Parathyroid adenoma (tissue), 2 donors: Measurements from ENCODE around the gene BCL2L1.

Experiments
- H2AFZ ChIP-seq: fragments of 300-600 bp; sonication (generic); one replicate; pipeline ENCODE4 v1.7.0; 2017; ENCODE audit warnings: antibody characterized with exemption, mild to moderate bottlenecking
- H3K27ac ChIP-seq: fragments of 300-600 bp; sonication (generic); one replicate; pipeline ENCODE4 v1.7.0; 2017
- H3K27me3 ChIP-seq: fragments of 300-600 bp; sonication (generic); one replicate; pipeline ENCODE4 v1.7.0; 2017; ENCODE audit warnings: low read length; ENCODE audit not compliant: control insufficient read depth, insufficient read depth
- H3K36me3 ChIP-seq: fragments of 300-600 bp; sonication (generic); one replicate; pipeline ENCODE4 v1.7.0; 2017; ENCODE audit warnings: low read length; ENCODE audit not compliant: control insufficient read depth, insufficient read depth
- H3K4me1 ChIP-seq: fragments of 300-600 bp; sonication (generic); one replicate; pipeline ENCODE4 v1.7.0; 2017; ENCODE audit warnings: control low read depth
- H3K4me2 ChIP-seq: fragments of 300-600 bp; sonication (generic); one replicate; pipeline ENCODE4 v1.7.0; 2017; ENCODE audit warnings: low read length
- H3K4me3 ChIP-seq: fragments of 300-600 bp; sonication (generic); one replicate; pipeline ENCODE4 v1.7.0; 2017; ENCODE audit warnings: low read depth, low read length
- H3K79me2 ChIP-seq: fragments of 300-600 bp; sonication (generic); one replicate; pipeline ENCODE4 v1.7.0; 2017; ENCODE audit warnings: control low read depth
- H3K9ac ChIP-seq: fragments of 300-600 bp; sonication (generic); one replicate; pipeline ENCODE4 v1.7.0; 2017; ENCODE audit warnings: mild to moderate bottlenecking
- H3K9me3 ChIP-seq: fragments of 300-600 bp; sonication (generic); one replicate; pipeline ENCODE4 v1.7.0; 2017; ENCODE audit warnings: low read length; ENCODE audit not compliant: control insufficient read depth
- TF ChIP-seq, protein P1 (sequence below): fragments of 300-600 bp; sonication (generic); IDR thresholded peaks from one replicate; pipeline ENCODE4 v1.7.0; 2017; ENCODE audit warnings: antibody characterized with exemption, mild to moderate bottlenecking
- donor health status: primary hyperparathyroidism.

The BCL2L1 gene

DNA sequence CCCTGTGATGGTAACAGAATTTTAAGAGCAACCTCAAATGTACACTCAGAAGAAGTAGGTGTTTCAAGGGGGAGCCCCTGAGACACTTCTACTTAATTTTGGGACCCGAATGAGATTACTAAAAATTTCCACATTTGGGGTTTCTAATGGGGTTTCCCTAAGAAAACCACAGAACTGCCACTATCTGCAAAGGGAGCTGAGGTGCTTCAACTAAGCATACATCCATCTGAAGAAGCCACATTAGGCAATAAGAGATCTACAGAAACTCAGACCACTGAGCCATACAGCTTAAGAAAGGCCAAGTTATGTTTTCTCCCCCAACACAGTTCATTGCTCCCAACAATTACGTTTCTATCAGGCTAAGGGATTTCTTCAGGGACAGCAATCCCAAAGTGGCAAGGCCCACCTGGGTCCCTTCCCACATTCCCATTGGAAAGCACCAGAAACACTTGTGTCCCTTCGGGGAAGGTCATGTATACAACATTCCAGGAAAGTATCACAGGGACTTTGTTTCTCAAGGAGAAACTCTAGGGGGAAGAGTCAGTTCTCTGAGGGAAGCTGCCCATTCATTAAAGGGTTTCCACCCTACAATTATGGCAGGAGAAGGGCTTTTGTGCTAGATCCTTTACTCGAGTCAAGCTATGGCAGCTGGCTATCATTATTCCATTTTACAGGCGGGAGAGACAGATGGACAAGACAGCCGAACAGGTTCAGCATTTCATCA, 5.0 kb downstream of the BCL2L1 start:
- no peak overlapping the region for H2AFZ ChIP-seq
- no peak overlapping the region for H3K4me3 ChIP-seq
- peaks cover 21% of the 10 kb centered on the region for H3K4me1 ChIP-seq
- peaks cover 19% of the 10 kb centered on the region for H3K79me2 ChIP-seq
- H3K4me2 ChIP-seq: no peak overlapping the region
- no peaks in the 10 kb centered on the region for H3K36me3 ChIP-seq
- H3K27ac ChIP-seq: no peak overlapping the region
- H3K9me3 ChIP-seq: no peaks in the 10 kb centered on the region
- no peaks in the 10 kb centered on the region for H3K27me3 ChIP-seq
- H3K9ac ChIP-seq: no peak overlapping the region
- TF ChIP-seq, protein P1, sequence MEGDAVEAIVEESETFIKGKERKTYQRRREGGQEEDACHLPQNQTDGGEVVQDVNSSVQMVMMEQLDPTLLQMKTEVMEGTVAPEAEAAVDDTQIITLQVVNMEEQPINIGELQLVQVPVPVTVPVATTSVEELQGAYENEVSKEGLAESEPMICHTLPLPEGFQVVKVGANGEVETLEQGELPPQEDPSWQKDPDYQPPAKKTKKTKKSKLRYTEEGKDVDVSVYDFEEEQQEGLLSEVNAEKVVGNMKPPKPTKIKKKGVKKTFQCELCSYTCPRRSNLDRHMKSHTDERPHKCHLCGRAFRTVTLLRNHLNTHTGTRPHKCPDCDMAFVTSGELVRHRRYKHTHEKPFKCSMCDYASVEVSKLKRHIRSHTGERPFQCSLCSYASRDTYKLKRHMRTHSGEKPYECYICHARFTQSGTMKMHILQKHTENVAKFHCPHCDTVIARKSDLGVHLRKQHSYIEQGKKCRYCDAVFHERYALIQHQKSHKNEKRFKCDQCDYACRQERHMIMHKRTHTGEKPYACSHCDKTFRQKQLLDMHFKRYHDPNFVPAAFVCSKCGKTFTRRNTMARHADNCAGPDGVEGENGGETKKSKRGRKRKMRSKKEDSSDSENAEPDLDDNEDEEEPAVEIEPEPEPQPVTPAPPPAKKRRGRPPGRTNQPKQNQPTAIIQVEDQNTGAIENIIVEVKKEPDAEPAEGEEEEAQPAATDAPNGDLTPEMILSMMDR: no peak

GRCh38 chr20:31716818-31717477, 5.7 kb downstream of the BCL2L1 start:
- Histone ChIP-seq H3K27ac (peak overlapping the region; percentile 36), H3K4me2 (no peak overlapping the region), H3K36me3 (no peaks in the 10 kb centered on the region), H3K79me2 (peaks cover 19% of the 10 kb centered on the region), H3K9ac (no peak overlapping the region), H3K4me3 (no peak overlapping the region), H3K27me3 (no peaks in the 10 kb centered on the region), H2AFZ (no peak overlapping the region), H3K4me1 (peaks cover 21% of the 10 kb centered on the region), H3K9me3 (no peaks in the 10 kb centered on the region)
- TF ChIP-seq, protein P1: no peak

- Histone ChIP-seq H3K9ac (no peak overlapping the region), H3K9me3 (no peaks in the 10 kb centered on the region), H3K27ac (peak overlapping the region; percentile 36)
Observed at GRCh38 chr20:31716351-31716750, 6.3 kb downstream of the BCL2L1 start.

DNA sequence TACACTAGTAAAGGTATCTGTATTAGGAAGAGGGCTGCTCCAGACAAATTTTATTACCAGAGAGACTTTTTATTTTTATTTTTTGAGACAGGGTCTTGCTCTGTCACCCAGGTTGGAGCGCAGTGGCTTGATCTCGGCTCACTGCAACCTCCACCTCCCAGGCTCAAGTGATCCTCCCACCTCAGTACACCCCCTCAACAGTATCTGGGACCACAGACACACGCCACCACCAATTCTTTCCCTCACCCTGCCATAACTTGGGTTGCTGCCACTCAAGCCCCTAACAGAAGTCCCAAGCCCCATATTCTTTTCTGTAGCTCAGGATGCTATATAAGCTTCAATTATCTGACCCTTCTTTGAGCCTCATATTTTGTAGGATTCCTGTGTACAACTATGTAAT, 6.9 kb downstream of the BCL2L1 start:
- H3K4me3 ChIP-seq: no peak overlapping the region

More at GRCh38 chr20:31716351-31716750, 6.3 kb downstream of the BCL2L1 start:
- Histone ChIP-seq H3K36me3 (no peaks in the 10 kb centered on the region), H2AFZ (no peak overlapping the region), H3K4me2 (no peak overlapping the region), H3K27me3 (no peaks in the 10 kb centered on the region), H3K79me2 (peaks cover 15% of the 10 kb centered on the region), H3K4me3 (no peak overlapping the region), H3K4me1 (peaks cover 20% of the 10 kb centered on the region)
- TF ChIP-seq, protein P1: no peak

More for the DNA sequence above, 6.9 kb downstream of the BCL2L1 start:
- TF ChIP-seq, protein P1: no peak
- Histone ChIP-seq H3K27me3 (no peaks in the 10 kb centered on the region), H3K27ac (no peak overlapping the region), H2AFZ (no peak overlapping the region), H3K36me3 (no peaks in the 10 kb centered on the region), H3K79me2 (peaks cover 14% of the 10 kb centered on the region), H3K4me2 (no peak overlapping the region), H3K4me1 (peaks cover 21% of the 10 kb centered on the region), H3K9me3 (no peaks in the 10 kb centered on the region), H3K9ac (no peak overlapping the region)
